ENCODE results near the gene COMMD1. TPM values are rescaled to one million over a fixed set of nuclear protein-coding genes. Genes with fewer than 3 reads are reported as not detected.

Gene COMMD1
- total RNA-seq, 1 donor from 2014 or later: 30.5 TPM

- Mint-ChIP-seq H3K27me3 (ENCODE audit: low read depth) (no peaks in the 10 kb centered on the region), H3K9me3 (no peaks in the 10 kb centered on the region), H3K27ac (ENCODE audit: unreplicated experiment) (peak overlapping the region; percentile 5), H3K36me3 (ENCODE audit: low read depth) (no peaks in the 10 kb centered on the region), H3K4me1 (peaks cover 8% of the 10 kb centered on the region), H3K4me3 (peak overlapping the region; percentile 29)
- TF ChIP-seq CTCF (conservative IDR thresholded peaks at IDR 0.05): peak; percentile 32
- no peak for DNase-seq (ENCODE audit: low read depth, low spot score)
These were observed 65.5 kb downstream of the COMMD1 start for GRCh38 chr2:61970807-61971556.

- DNase-seq (ENCODE audit: low read depth, low spot score): no peak
- Mint-ChIP-seq H3K4me3 (no peak overlapping the region), H3K4me1 (no peaks in the 10 kb centered on the region), H3K27ac (ENCODE audit: unreplicated experiment) (no peak overlapping the region), H3K9me3 (peaks cover 16% of the 10 kb centered on the region), H3K36me3 (ENCODE audit: low read depth) (peaks cover 22% of the 10 kb centered on the region), H3K27me3 (ENCODE audit: low read depth) (no peaks in the 10 kb centered on the region)
- no peak for TF ChIP-seq CTCF (conservative IDR thresholded peaks at IDR 0.05)
These were observed 73.0 kb downstream of the COMMD1 start for GRCh38 chr2:61978522-61978921.

GRCh38 chr2:61980758-61981157 lies 75.3 kb downstream of the COMMD1 start:
- no peak for DNase-seq (ENCODE audit: low read depth, low spot score)
- H3K9me3 Mint-ChIP-seq: peaks cover 16% of the 10 kb centered on the region
- no peaks in the 10 kb centered on the region for H3K4me1 Mint-ChIP-seq
- no peak overlapping the region for H3K4me3 Mint-ChIP-seq
- TF ChIP-seq CTCF (conservative IDR thresholded peaks at IDR 0.05): no peak
- no peaks in the 10 kb centered on the region for H3K27me3 Mint-ChIP-seq (ENCODE audit: low read depth)
- H3K27ac Mint-ChIP-seq (ENCODE audit: unreplicated experiment): no peak overlapping the region
- peaks cover 22% of the 10 kb centered on the region for H3K36me3 Mint-ChIP-seq (ENCODE audit: low read depth)

- H3K36me3 Mint-ChIP-seq (ENCODE audit: low read depth): peaks cover 24% of the 10 kb centered on the region
- no peak for TF ChIP-seq CTCF (conservative IDR thresholded peaks at IDR 0.05)
- H3K4me3 Mint-ChIP-seq: no peak overlapping the region
These were observed 79.2 kb downstream of the COMMD1 start for GRCh38 chr2:61984682-61985081.

GRCh38 chr2:61988462-61989366 lies 83.2 kb downstream of the COMMD1 start:
- Mint-ChIP-seq H3K27me3 (ENCODE audit: low read depth) (no peaks in the 10 kb centered on the region), H3K27ac (ENCODE audit: unreplicated experiment) (no peak overlapping the region), H3K36me3 (ENCODE audit: low read depth) (peaks cover 2% of the 10 kb centered on the region)

More at GRCh38 chr2:61984682-61985081, 79.2 kb downstream of the COMMD1 start:
- Mint-ChIP-seq H3K4me1 (no peaks in the 10 kb centered on the region), H3K27me3 (ENCODE audit: low read depth) (no peaks in the 10 kb centered on the region), H3K9me3 (peaks cover 16% of the 10 kb centered on the region), H3K27ac (ENCODE audit: unreplicated experiment) (no peak overlapping the region)
- DNase-seq (ENCODE audit: low read depth, low spot score): no peak

More at GRCh38 chr2:61988462-61989366, 83.2 kb downstream of the COMMD1 start:
- DNase-seq (ENCODE audit: low read depth, low spot score): no peak
- H3K4me1 Mint-ChIP-seq: no peaks in the 10 kb centered on the region
- H3K9me3 Mint-ChIP-seq: no peaks in the 10 kb centered on the region
- no peak overlapping the region for H3K4me3 Mint-ChIP-seq
- no peak for TF ChIP-seq CTCF (conservative IDR thresholded peaks at IDR 0.05)

All from neural crest cell (in vitro differentiated cells).